SK-MEL-5 (cell line): ENCODE data around the gene SEMA4B. TPM values are rescaled to one million over a fixed set of nuclear protein-coding genes. Genes with fewer than 3 reads are reported as not detected.
"Not testable (repeated sequence)": the region's sequence is repeated elsewhere in the genome, so short reads cannot be mapped to it uniquely, and the experiment has no call there.

ENCODE experiments used
- DNase-seq: peaks from one replicate; pipeline ENCODE4 v3.0.0-alpha.2; 2016; ENCODE audit warnings: low read depth, low spot score
- in situ Hi-C: cut with HindIII; loops from 2 replicates; pipeline ENCODE4 v1.10.0; 2016; ENCODE audit warnings: low sequenced_read_pairs, high pct_unique_total_duplicates, low pct_unique_long_range_greater_than_20kb
- small RNA-seq, 2 experiments: library from RNA; depleted of rRNA; stranded (forward); fragments of <200 nt; gene quantifications; one replicate each; pipeline ENCODE3, GENCODE V24; 2014
- total RNA-seq: library from RNA; depleted of rRNA; stranded (reverse); fragments of >200 nt; shearing (Covaris generic); gene quantifications from 2 replicates; pipeline ENCODE4 v1.2.3, GENCODE V29; 2014; rRNA removed

Gene SEMA4B
- total RNA-seq, 1 experiment from 2014 or later = 10.6 TPM

DNA sequence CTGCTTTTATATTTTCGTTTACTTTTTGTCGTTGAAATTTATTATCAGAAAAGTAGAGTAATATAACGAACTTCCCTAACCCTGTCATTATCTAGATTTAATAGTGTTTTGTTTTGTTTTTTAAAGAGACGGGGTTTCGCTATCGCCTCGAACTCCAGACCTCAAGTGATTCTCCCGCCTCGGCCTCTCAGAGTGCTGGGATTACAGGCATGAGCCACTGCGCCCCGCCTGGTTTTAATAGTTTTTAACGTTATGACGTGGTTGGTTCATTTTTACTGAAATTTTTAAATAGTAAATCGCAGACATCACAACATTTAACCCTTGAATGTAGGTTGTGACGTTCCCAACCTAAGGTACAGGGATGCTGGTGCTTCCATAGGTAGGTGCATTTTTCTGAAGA lies 65.4 kb downstream of the SEMA4B start:
- in situ Hi-C loops = no loop called here

DNA sequence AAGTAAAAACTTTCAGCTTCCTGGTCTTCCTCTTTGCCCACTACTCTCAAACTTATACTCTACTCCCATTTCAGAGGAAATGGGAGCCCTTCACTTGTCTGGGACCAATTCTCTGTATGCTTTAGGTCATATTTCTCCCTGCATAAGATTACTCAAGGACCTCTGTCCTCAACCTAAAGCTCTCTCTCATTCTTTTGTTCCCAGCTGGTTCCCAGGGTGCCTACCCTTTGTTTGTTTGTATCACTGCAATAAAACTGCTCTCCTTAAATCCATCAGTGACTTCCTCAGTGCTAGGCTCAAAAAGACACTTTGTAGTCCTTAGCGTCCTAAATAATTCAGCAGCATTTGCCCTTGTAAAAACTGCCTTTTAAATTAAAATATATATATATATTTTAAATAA lies 67.3 kb downstream of the SEMA4B start:
- no peak for DNase-seq
- in situ Hi-C loops = no loop called here

More for the DNA sequence above, 65.4 kb downstream of the SEMA4B start:
- no peak for DNase-seq

DNA sequence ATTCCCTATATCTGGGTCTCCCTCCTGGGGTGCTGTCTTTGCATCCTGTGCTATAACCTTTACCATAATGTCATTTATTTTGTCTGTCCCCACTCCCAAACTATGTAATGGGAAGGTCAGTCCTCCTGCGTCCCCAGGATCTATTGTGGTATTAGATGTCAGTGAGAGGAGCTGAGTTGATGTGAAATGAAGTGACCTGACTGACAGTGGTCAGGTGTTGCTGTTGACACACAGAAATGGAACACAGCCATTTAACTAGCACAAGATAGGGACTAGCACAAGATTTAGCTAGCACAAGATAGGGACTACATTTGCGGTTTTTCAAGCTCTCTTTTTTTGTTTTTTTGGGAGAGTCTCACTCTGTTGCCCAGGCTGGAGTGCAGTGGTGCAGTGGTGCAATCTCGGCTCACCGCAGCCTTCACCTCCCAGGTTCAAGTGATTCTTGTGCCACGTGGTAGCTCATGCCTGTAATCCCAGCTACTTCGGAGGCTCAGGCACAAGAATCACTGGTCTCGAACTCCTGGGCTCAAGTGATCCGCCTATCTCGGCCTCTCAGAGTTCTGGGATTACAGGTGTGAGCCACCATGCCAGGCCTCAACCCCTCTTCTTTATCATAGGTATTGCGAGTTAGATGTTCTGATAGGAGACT lies 69.5 kb downstream of the SEMA4B start:
- no peak for DNase-seq
- in situ Hi-C loops = no loop called here

DNA sequence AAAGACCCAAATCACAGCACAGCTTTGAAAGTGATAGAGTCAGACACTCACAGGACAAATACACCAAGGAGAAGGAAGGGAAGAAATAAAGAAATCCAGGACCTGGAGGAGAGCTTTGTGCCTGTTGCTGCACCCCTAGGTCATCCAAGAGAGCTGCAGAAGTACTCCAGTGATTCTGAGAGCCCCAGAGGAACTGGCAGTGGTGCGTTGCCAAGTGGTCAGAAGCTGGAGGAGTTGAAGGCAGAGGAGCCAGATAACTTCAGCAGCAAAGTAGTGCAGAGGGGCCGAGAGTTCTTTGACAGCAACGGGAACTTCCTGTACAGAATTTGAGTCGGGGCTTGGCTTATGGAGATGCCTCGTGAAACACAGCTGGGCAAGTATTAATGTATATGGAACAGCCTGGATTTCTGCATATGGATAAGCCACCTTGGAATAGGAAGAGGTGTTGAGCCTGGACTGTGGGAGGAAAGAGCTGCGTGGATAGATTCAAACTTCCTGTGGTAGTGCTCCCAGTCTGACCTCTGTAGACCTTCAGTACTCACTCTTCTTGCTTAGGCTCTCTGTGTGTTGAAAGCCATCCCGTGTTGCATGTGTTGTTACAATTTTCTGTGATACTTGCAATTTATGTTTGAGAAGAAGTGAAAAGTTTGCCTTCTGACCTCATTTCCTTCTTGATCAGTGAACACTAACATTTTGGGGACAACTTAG lies 70.5 kb downstream of the SEMA4B start:
- in situ Hi-C loops = no loop called here
- DNase-seq = no peak

DNA sequence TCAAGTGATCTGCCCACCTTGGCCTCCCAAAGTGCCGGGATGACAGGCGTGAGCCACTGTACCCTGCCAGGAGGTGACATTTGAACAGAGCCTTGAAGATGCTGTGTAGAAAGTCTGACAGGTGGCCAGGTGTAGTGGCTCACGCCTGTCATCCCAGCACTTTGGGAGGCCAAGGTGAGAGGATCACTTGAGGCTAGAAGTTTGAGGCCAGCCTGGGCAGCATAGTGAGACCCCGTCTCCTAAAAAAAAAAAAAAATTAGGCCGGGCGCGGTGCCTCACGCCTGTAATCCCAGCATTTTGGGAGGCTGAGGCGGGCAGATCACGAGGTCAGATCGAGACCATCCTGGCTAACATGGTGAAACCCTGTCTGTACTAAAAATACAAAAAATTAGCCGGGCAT lies 77.3 kb downstream of the SEMA4B start:
- in situ Hi-C loops = not testable (repeated sequence)

More for the DNA sequence above, 77.3 kb downstream of the SEMA4B start:
- not testable (repeated sequence) for DNase-seq

Small RNA genes within 50 kb of the gene (small RNA-seq; reads per million reads assigned to genes)
- 0 to 0.05 reads per million in 2 experiments for gene RN7SL346P

Other genes starting within 250 kb of the SEMA4B start
- 6.5 and 10.4 TPM in 2 replicates for gene ZNF710, start 200.0 kb upstream of the SEMA4B start, total RNA-seq
- gene IDH2, start 98.9 kb upstream of the SEMA4B start, total RNA-seq = 31.3 and 33.3 TPM in 2 replicates
- 40.0 and 47.2 TPM in 2 replicates for gene CIB1, start 32.6 kb downstream of the SEMA4B start, total RNA-seq
- gene GDPGP1, start 32.9 kb downstream of the SEMA4B start, total RNA-seq = 5.5 and 10.9 TPM in 2 replicates
- 0.18 TPM in 1 of 2 replicates, not detected in the other for gene TTLL13, start 48.2 kb downstream of the SEMA4B start, total RNA-seq
- gene NGRN, start 64.3 kb downstream of the SEMA4B start, total RNA-seq = 88.4 and 99.6 TPM in 2 replicates
- gene ZNF774, start 151.0 kb downstream of the SEMA4B start, total RNA-seq = 2.1 and 2.2 TPM in 2 replicates
- 141 and 153 TPM in 2 replicates for gene IQGAP1, start 186.9 kb downstream of the SEMA4B start, total RNA-seq